HUDEP-2 (cell line): ENCODE measurements around the gene YAF2.
"Not testable (repeated sequence)": the region's sequence is repeated elsewhere in the genome, so short reads cannot be mapped to it uniquely, and the experiment has no call there.

ENCODE experiments used
- DNase-seq, 76 experiments: peaks; one replicate each; lab custom pipeline; 2025; ENCODE audit not compliant: unreplicated experiment in 76 of 76; lab: John Stamatoyannopoulos, UW

The YAF2 gene

GRCh38 chr12:42199007-42199406 lies 39.0 kb downstream of the YAF2 start:
- DNase-seq = no peak

GRCh38 chr12:42196723-42197603 lies 41.1 kb downstream of the YAF2 start:
- no peak for DNase-seq

DNA sequence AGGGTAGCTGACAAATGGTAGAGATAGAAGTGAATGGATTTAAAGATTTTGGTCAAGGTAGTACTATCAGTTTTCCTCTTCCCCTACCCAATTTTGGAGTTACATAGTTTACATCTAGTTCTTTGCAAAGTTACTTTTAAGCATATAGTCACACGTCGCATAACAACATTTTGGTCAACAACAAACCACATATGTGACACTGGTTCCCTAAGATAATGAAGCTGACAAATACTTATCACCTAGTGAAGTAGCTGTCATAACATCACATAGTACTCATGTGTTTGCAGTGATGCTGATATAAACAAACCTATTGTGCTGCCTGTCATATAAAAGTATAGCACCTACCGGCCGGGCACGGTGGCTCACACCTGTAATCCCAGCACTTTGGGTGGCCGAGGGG lies 45.4 kb downstream of the YAF2 start:
- no peak for DNase-seq

DNA sequence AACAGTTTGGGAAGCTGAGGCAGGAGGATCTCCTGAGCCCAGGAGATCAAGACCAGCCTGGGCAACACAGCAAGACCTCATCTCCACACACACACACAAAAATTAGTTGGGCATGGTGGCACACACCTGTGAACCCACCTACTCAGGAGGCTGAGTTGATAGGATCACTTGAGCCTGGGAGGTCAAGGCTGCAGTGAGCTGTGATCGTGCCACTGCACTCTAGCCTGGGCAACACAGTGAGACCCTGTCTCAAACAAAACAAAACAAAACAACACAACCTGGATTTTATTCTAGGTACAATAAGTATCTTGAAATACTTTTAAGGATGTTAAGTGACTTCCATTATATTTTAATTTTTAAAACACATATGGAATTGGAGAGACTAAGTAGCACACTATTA lies 45.8 kb downstream of the YAF2 start:
- no peak for DNase-seq

- no peak for DNase-seq
Observed at GRCh38 chr12:42190376-42190775, 47.7 kb downstream of the YAF2 start.

GRCh38 chr12:42188275-42188674 lies 49.8 kb downstream of the YAF2 start:
- not testable (repeated sequence) for DNase-seq

DNA sequence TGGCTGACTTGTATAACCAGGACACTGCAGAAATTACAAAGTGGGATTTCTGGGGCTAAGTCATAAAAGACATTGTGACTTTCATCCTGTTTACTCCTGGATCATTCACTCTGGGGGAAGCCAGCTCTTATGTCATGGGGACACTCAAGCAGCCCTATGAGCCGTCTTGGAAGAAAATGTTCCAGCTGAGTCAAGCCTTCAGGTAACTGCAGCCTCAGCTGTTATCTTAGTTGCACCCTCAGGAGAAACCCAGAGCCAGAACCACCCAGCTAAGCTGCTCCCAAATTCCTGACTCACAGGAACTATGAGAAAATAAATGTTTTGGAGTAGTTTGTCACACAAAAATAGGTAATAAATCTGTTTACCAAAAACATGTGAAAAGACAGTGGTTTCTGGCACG lies 50.2 kb downstream of the YAF2 start:
- DNase-seq = no peak

DNA sequence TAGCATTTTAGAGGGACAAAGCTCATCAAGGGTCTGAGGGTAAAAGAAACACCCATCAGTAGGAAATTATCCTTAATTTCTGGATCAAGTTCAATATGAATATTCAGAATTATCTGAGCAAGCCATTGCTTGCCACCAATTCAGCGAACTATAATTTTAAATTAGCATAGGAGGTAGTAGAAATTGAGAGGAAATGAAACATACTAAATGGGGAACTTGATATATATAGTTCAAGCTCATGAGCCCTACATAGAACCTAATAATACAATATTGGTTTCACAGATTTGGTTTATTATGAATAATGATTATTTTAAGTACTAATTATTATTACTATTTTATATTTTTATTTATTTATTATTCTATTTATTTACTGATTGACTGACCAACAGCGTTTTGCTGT lies 51.3 kb downstream of the YAF2 start:
- DNase-seq = no peak

GRCh38 chr12:42182394-42182793 lies 55.7 kb downstream of the YAF2 start:
- DNase-seq = no peak

DNA sequence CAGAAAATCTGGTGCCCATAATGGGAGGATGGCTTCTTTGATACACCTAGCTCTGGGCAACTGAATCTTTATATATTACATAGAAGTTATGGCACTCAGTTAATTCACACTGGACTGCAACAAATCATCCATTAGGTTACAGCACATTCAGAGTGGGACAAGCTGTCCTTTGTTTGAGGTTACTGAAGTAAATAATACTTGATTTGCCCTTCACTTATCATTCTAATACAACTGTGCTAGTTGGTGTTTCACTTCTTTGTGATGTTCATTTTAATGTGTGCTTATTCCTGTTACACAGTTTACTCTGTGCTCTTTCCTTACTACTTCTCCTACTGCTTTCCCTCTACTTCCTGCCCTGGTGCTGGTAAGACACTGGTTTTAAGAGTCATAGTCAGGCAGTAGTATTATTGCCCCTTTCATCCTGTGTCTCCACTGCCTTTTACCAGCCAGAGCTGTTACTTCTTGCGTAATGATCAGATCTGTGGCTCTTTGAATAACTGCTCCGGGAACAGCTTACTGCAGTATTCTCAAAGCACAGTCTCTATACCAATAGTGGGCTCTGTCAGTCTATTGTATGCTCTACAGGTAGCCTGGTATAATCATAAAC lies 57.0 kb downstream of the YAF2 start:
- DNase-seq = no peak

DNA sequence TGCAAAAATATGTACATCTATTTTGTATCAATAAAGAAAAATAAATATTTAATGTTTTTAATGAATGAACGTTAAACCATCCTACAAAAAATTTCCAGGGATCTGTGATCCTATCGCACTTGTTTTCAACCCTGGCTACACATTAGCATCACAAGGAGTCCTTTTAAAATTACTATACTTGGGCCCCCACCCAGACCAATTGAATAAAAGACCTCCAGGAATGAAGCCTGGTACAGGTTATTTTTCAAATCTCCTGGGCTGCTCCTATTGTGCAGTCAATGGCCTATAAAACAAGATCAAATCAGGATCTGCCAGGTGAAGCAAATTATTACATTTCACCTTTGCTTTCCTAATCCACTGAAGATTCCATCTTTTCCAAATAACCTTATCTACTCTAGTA lies 59.9 kb downstream of the YAF2 start:
- no peak for DNase-seq

GRCh38 chr12:42174978-42175377 lies 63.1 kb downstream of the YAF2 start:
- no peak for DNase-seq

GRCh38 chr12:42173961-42174521 lies 64.0 kb downstream of the YAF2 start:
- no peak for DNase-seq

- no peak for DNase-seq
Observed at GRCh38 chr12:42172441-42173210, 65.4 kb downstream of the YAF2 start.

DNA sequence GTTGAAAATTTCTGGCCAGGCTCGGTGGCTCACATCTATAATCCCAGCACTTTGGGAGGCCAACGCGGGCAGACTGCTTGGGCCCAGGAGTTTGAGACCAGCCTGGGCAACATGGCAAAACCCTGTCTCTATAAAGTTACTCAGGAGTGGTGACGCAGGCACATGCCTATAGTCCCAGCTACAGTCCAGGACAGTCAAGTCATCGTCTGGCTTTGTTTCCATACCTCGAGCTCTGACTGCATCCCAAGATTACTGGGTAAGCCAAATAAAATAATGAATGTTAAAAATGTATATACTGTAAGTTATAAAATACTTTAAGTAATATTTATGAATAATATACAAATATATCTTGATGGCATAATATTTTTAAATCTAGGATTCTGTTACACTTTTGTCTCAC lies 70.3 kb downstream of the YAF2 start:
- DNase-seq = no peak

DNA sequence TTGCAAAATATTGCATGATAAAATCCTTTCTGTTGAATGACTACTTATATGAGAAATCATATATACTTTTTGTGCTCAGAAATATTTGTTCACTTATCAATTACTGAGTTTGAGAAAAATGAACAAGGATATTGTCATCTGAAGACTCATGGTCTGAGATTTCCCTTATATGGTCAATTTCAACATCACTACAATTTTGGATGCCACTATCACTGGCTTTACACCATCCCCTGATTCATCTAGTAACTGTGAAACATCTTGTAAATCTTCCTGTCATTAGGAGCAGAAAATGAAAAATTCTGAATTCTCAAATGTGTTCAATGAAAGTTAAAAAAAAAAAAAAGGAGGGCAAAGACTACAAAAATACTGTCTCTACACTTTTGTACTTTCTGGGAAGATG lies 71.5 kb downstream of the YAF2 start:
- no peak for DNase-seq

GRCh38 chr12:42163913-42164312 lies 74.1 kb downstream of the YAF2 start:
- no peak for DNase-seq

GRCh38 chr12:42162965-42163364 lies 75.1 kb downstream of the YAF2 start:
- no peak for DNase-seq

DNA sequence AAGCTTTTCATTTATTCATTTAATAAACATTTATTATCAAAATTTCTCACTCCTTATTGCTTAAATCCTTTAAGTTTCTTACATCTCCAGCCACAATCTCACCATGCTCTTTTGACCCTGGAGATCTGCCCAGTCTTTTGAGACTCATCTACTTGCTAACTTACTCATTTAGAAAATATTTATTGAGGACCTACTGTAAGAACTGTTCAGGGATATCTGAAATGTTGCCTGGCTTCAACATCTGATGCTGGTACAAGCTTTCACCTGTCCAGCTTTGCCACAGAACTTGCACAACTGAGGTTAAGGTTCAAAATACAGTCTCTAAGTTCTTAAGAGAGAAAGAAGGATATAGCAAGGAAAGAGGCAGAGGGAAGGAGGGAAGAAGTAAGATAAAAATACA lies 75.9 kb downstream of the YAF2 start:
- no peak for DNase-seq

- no peak for DNase-seq
Observed at GRCh38 chr12:42161529-42161928, 76.5 kb downstream of the YAF2 start.

DNA sequence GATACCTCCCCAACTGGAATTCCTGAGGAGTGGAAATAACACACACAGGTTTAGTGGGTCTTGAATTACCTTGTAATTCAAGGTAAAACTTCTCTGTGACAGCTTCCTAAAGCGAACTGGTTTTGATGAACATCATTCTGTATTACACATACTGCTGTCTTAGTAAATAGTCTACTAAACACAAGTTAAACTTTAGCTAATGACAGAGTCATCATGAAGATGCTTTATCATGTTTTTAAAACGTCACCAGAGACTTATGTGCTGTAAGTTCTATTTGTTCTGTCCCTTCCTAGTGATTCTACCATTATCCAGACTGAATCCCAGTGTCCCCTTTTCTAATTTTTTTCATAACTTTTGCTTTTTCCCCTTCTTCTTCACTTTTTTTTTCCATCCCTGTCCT lies 81.8 kb downstream of the YAF2 start:
- DNase-seq = no peak
